NCI-H2171 treated with DMSO at 0.1 percent for 48 hours (cell line): ENCODE measurements around the gene CCNY.

ENCODE experiments used
- DNase-seq: peaks from one replicate; lab custom pipeline; 2025; lab: John Stamatoyannopoulos, UW

Gene CCNY

DNA sequence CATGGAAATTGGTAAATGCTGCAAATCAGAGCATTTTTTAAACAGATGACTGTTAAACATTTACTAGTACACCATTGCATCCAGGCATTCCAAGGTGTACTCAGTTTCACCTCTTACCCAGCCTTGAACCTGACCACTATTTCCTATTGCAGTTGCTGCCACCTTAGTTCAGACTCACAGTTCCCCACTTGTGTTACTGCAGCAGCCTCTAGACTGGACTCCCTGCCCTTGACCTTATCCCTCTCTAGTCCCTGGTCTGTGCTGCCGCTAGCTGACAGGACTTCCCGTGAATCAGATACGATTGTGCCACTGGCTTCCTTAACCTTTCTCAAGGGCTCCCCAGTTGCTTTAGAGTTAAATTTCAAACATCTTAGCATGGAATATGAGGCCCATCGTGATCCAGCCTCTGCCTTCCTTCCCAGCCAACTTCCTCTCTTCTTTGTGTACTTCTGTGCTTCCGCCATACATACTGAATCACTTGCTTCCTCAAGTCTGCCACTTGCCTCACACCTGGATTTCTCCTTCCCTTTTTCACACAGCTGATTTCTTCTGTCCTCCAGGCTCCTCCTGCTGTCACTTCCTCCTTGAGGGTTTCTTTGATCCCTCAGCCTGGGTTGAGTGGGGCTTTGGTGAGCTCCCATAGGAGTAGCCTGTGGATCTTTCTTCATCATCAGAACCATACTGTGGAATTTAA, 150.1 kb downstream of the CCNY start:
- DNase-seq, result no peak

DNA sequence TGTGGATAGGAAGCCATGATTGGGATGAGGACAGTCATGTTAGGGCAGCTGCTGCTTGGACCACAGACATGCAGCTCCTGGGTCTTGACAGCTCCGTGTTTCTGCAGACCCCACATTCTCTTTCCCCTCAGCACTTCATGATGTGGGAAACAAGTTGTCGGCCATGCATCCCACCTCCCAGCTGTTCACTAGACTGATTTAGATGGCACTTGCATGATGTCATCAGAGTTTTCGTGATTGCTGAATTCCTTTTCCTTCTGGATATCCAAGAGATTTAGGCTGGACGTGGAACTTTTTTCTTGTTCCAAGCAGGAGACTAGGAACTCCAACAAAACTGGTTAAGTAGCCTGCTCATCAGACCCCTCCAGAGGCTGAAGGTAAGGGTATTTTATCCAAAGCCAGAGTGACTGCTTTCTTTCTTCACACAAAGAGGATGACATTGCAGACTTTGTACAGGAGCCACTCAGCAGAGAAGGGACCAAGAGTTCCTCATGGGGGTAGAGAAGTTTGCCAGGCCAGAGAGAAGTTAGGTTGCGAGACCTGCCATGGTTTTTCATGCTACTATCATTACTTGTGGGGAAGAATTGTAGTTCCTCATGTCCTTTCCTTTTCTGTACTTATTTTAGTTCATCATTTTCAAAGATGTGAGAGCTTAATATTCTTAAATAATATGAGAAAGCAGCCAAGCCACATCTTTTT, 151.2 kb downstream of the CCNY start:
- no peak for DNase-seq

DNA sequence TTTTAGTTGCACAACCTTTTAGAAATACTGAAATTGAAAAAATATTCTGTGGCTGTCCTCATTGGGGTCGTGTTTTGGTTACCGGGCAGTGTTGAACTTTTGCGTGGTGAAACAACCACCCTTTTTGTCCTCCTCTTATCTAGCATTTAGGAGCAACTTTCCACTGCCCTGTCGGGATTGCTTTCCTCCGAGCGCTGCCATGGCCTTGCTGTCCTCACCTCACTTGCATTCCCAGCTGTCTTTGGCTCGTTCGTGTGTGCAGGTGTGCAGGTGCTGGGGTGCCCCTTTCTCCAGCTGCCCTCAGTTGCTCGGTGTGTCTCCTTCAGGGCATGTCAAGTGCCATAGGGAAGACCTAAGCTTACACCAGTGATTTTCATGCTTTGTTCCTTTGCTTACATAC, 151.9 kb downstream of the CCNY start:
- no peak for DNase-seq

DNA sequence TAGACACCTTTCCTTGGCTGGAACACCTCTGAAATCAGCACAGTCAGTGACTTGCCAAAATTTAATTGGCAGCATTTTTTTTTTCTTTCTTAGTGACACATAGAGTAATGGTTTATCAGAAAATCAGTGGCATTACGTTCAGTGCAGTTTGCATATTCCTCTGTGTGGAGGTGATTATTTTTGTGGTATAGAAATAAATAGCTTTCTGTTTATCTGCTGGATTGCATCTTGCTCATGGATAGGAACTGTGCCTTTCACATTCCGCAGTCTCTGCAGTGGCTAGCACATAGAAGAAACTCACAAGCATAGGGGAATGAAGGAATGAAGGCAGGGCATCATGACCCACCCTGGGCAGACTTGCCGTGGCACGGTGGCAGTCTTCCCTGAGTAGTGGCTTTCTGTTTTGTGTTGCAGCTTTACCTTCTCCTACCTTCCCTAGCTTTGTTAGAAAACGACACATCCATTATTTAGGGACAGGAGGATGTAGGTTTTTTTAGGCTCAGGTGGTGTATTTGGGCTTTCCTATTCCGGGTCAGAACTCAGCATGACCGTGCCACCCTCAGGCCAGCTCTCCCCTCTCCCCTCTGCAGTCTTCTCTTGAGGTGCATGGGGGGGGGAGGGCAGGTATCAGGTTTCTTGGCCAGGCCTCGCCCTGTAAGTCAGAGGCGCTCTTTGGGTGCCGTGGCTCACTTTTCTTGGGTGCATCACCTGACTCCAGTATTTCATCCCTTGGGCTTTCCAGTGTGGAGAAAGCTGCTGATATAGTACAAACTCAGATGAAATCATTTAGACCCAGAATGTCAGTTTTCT, 156.3 kb downstream of the CCNY start:
- peak; percentile 36 for DNase-seq

DNA sequence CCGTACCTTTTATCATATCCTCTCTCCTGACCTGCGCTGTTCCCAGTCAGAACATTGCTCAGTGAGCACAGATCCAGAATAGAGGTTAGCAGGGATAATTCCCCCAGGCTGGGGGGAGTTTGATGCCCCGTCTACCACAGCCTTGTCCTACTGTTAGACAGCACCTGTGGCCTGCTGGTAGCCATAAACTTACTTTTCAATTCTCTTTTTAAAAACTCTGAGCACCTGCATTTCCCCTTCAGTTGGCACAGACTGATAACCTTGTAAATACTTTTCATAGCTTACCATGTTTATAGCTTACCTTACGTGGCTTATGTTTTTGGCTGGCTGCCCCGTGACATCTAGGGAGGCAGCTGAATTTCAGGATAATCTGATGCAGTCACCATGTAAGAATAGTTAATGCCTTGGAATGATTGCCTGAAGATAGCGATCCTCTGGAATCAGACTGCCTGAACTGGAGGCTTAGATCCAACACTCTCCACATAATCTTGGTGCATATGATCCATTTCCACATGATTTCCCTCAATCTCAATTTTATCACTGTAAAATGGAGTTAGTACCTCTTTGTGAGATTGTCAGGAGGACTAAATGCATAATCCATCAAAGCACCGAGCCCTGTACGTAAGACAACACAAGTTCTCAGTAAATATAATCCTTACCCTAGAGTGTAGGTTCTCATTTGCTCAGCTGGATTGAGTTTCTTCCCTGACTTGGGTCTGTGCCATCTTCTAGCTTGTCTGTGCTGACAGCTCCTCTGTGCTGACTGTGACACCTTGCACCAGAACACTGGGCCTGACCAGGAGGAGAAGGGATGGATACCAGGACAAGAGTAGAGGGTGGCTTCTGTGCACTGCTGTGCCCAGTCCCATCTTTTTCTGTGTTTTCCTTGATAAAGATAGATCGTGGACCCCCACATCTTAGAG, 157.1 kb downstream of the CCNY start:
- peak; percentile 37 for DNase-seq

GRCh38 chr10:35495521-35496119, 159.3 kb downstream of the CCNY start:
- DNase-seq, result no peak

DNA sequence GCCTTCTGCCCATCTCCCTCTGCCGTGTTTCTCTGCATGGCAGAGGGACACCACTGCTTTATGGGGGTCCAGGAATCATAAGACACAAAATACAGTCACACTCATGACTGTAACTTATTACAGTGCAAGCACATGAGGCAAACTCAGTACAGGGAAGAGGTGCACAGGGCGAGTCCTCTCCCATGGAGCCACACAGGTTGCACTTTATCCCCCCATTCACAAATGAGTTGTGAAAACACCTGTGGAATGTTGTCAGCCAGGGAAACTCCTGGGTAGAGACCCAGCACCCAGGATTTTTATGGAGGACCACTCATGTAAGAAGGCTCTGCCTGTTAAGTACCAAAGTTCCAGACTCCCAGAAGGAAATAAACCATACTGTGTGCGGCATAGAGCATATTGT, 161.6 kb downstream of the CCNY start:
- no peak for DNase-seq

DNA sequence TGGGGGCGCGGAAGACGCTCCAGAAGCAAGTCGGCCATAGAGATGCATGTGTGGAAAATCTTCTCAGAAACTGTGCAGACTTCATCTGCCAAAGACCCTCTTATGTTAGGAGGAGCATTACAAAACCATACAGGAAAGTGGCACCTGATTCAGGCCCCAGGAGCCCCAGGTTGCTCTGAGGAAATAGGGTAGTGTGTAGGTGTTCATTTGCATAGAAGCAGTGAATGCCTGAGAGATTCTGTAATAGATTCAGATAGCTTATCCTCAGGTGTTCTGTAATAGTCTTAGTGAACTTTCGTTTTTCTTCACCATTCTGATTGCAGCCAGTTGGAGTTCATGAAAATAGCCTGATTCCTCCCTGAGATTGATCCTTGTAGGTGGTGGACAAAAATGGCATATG, 162.4 kb downstream of the CCNY start:
- DNase-seq, result no peak

GRCh38 chr10:35501923-35502322, 165.6 kb downstream of the CCNY start:
- DNase-seq, result no peak

DNA sequence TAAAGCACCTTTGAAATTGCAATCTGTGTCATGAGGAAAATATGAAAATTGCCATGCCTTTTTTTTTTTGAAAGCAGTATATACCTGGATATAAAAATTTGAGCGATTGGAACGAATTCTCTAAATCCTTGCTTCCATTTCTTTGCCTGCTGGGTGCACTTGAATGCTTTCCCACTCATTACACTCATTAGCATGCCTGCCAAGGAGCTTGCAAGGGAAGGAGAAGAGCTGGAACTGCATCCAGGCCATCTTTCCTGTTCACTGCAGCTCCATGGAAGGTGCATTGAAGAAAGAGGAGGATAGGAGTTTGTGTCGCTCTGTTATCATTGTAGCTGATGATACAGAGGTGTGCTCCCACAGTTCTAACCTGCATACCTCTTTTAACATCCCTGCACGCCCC, 166.4 kb downstream of the CCNY start:
- DNase-seq, result peak; percentile 33

DNA sequence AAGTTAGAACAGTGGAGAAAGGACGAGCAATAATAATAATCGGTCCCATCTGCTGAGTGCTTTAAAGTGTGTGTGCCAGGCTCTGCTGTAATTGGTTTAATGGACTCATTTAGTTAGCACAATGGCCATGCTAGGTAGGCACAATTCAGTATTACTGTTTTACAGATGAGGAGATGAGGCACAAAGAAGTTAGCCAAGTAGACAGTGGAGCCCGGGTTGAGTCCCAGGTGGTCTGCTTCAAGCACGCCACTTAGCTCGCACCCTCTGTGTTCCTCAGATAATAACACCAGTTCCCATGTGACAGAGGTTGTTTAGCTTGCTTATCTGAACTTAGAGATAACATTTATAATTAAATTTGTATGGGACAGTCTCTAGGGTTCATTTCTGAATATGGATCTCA, 167.3 kb downstream of the CCNY start:
- DNase-seq, result peak; percentile 32

DNA sequence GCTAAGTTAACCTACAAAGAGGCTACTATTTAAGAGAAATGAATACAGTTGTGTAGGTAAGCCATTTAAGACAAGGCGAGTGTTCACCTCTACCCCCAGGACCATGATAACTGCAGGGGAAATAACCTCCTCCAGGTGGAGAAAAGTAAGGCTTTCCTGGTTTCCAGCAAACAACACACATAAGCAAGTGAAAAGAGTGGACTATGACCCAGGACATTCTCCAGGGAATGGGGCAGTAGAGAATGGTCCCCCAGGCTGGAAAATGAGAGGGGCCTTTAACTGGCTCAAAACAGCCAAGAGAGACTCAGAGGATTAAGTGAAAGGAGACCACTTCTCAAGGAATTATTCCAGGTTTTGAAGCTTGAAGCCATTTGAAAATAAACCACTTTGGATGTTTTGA, 167.8 kb downstream of the CCNY start:
- no peak for DNase-seq

DNA sequence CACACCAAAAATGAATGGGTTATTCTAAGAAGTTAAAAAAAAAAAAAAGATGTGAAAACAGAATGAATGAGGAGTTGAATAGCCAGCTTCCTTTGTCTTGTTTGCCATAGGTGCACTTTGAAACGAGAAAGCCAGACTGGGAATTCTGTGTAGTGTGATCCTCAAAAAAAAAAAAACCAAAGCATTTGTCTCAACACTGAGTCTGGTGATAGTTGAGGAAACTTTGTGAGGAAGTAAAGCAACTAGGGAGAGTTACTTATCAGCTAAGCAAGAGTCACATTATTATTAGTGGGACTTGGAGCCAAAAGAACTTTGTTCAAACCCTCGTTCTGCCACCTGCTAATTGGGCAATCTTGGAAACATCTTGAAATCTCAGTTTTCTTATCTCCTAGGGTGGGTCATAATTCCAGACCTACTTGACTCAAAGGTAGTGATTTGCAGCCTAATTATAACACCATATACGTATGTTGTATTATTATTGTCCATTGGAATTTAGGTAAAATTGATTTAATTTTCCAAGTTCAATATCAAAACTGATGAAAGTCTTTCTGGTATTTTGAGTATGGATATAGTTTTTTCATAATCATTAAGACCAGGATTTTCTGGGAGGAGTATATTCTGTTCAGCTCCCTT, 169.0 kb downstream of the CCNY start:
- DNase-seq, result no peak

DNA sequence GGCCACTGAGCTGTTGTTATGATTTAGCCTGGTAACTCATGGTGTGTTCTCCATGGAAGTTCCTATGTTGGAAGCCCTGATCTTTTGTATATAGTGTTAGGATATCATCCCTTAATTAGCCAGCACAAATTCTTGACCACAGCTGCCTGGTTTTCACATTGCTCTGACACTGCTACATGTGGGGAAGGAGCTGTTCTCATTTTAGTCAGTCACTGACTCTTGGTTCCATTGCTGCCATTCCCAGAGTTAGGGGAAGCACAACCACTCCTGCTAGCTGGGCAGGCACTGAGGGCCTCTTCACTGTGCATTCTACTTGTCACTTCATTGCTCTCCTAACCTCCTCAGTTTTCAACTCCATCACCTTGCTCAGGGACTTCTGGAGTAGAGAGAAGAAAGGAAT, 170.4 kb downstream of the CCNY start:
- no peak for DNase-seq

DNA sequence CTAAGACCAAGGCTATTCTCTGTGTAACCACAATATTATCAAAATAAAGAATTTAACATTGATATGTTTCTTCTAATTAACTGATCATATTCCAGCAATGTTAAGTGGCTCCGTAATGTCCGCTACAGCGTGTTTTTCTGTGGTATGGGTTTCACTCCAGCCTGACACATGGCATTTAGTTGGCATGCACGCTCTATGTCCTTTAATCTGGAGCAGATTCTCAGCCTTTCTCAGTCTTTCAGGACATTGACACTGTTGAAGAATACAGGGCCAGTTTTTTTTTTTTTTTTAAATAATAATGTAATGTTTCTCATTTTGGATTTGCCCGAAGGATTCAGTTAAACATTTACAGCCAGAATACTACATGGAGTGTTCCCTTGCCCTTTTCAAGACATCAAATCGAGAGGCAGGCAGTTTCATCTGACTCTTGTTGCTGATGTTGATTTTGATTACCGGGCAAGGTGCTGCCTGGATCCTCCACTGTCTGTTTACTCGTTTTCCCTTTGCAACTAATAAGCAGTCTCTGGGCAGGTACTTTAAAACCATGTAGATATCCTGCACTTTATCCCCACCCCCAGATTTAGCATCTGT, 171.3 kb downstream of the CCNY start:
- no peak for DNase-seq

DNA sequence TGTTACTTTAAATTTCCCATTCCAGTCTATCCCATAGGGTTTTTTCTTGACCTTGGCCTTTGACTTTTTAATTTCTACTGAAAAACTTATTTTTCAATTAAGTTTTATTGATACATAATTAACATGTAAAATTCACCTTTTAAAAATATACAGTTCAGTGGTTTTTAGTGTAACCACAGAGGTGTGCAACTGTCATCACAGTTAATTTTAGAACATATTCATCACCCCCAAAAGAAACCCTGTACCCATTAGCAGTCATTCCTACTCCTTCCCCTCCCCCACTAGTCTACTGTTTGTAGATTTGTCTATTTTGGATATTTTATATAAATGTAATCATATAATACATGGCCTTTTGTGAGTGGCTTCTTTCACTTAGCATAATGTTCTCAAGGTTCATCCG, 172.3 kb downstream of the CCNY start:
- DNase-seq, result no peak

DNA sequence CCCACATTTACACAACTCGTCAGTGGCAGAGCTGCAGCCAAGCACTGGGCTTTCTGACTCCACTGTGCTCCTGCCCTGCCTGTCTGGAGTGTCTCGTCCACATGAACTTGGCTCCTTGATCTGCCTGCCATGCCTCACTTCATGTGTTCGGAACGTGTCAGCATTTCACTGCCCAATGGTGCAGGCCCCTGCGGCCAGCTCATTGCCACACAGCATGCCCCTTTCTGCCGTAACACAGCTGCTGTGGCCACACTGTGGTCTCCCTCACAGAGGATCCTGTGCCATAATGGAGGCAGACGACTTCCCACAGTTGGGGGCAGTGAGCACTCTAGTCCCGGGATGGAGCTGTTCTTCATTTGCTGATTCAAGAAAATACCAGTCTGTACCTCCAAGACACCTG, 174.6 kb downstream of the CCNY start:
- no peak for DNase-seq

DNA sequence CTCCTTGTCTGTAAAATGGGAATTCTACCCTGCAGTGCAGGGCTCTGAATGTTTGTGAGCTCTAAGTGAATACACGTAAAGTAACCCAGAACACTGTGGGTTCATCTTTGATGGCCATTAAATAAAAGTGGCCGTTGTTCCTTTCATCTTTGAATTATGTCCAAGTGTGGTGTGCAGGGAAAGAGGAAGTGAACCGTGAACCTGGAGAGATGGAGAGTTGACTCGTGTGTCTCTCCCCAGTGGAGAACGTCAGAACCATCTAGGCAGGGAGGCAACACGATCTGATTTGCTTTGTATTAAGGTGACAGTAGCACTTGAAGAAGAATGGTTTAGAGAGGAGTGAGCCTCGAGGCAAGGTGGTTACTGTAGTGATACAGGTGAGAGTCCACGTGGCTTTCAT, 175.3 kb downstream of the CCNY start:
- no peak for DNase-seq

- no peak for DNase-seq
Measured at GRCh38 chr10:35516102-35516670, 179.9 kb downstream of the CCNY start.

DNA sequence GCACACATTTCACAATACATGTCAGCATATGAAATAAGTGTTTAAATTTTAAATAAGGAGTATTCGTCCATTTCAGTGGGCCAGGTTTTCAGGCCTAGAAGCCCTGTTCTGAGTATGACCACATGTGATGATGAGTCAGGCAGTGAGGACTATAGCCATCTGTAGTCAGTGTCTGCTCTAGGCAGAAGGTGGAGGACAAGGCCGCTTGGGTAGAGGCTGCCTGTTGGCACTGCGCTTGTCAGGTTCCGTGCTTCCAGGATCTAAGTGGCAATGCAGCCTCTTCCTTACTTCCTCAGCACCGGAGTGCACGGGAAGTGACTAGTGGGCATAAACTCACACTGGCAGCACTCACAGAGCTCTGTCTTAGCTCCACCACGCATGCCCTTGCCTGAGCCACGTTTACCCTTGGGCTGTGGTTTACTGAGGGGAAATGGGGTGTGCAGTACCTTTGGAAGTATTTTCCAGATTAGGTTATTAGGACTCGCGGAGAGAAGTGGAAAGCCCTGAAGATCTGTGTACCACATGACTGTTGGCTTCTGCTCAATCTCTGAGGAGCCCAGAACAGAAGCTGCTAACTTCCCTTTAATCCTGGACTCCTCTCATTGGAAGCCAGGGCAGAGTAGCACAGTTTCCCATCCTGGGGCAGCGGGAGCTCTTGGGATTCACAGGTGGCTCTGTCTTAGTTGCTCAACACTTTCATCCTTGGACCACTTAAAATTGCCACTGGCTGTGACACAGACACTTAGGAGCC, 181.3 kb downstream of the CCNY start:
- no peak for DNase-seq
